Ishikawa (cell line): ENCODE results near the gene APBB2.

Experiments
- CEBPB ChIP-seq: IDR thresholded peaks from 2 replicates; pipeline ENCODE4 v1.6.1; 2012
- CREB1 ChIP-seq: IDR thresholded peaks from 2 replicates; pipeline ENCODE4 v1.6.1; 2012; ENCODE audit warnings: low read depth
- EGR1 ChIP-seq: IDR thresholded peaks from 2 replicates; pipeline ENCODE4 v1.6.1; 2012
- EP300 ChIP-seq: IDR thresholded peaks from 2 replicates; pipeline ENCODE4 v1.6.1; 2012; ENCODE audit warnings: borderline replicate concordance
- FOXM1 ChIP-seq: IDR thresholded peaks from 2 replicates; pipeline ENCODE4 v1.6.1; 2012; ENCODE audit warnings: low read depth, borderline replicate concordance
- NFIC ChIP-seq: IDR thresholded peaks from 2 replicates; pipeline ENCODE4 v1.6.1; 2012
- RAD21 ChIP-seq: IDR thresholded peaks from 2 replicates; pipeline ENCODE4 v1.6.1; 2012; ENCODE audit warnings: low read depth
- REST ChIP-seq: IDR thresholded peaks from 2 replicates; pipeline ENCODE4 v1.6.1; 2012; ENCODE audit warnings: low read depth, mild to moderate bottlenecking
- TAF1 ChIP-seq: IDR thresholded peaks from 2 replicates; pipeline ENCODE4 v1.6.1; 2012; ENCODE audit warnings: low read depth, mild to moderate bottlenecking
- TCF12 ChIP-seq: IDR thresholded peaks from 2 replicates; pipeline ENCODE4 v1.6.1; 2012; ENCODE audit warnings: low read depth
- TEAD4 ChIP-seq: IDR thresholded peaks from 2 replicates; pipeline ENCODE4 v1.6.1; 2012
- YY1 ChIP-seq: IDR thresholded peaks from 2 replicates; pipeline ENCODE4 v1.6.1; 2012; ENCODE audit warnings: low read depth
- ZBTB7A ChIP-seq: IDR thresholded peaks from 2 replicates; pipeline ENCODE4 v1.6.1; 2012; ENCODE audit warnings: low read depth
- TF ChIP-seq, protein P1 (sequence below): IDR thresholded peaks from 2 replicates; pipeline ENCODE4 v1.6.1; 2012
- TF ChIP-seq, protein P2 (sequence below): IDR thresholded peaks from 2 replicates; pipeline ENCODE4 v1.6.1; 2012

Gene APBB2

GRCh38 chr4:40871695-40872250, 342.6 kb downstream of the APBB2 start:
- TF ChIP-seq REST (no peak), ZBTB7A (no peak), TCF12 (no peak), CREB1 (no peak), YY1 (no peak), RAD21 (no peak), TEAD4 (no peak), NFIC (no peak), EP300 (no peak), EGR1 (no peak), FOXM1 (no peak), CEBPB (no peak), TAF1 (no peak)
- TF ChIP-seq, protein P1, sequence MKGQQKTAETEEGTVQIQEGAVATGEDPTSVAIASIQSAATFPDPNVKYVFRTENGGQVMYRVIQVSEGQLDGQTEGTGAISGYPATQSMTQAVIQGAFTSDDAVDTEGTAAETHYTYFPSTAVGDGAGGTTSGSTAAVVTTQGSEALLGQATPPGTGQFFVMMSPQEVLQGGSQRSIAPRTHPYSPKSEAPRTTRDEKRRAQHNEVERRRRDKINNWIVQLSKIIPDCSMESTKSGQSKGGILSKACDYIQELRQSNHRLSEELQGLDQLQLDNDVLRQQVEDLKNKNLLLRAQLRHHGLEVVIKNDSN, result no peak
- TF ChIP-seq, protein P2, sequence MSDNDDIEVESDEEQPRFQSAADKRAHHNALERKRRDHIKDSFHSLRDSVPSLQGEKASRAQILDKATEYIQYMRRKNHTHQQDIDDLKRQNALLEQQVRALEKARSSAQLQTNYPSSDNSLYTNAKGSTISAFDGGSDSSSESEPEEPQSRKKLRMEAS, result no peak

DNA sequence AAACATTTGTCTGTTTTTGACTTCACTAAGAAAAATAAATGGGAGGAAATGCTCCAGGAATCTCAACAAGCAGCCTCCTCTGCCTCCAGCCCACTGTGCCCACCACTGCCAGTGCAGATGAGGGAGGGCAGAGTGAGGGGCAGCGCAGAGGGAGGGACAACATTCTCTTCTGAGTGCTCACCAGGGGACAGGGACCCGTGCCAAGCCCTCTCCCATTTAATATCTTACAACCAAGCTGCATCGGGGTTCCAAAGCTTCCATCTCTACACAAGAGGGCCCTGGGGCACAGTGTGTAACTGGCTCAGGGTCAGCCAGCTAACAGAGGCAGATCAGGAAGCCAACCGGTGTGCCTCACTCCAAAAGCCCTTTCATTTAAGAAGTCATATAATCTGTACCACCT, 344.2 kb downstream of the APBB2 start:
- TF ChIP-seq EP300, result no peak
- no peak for TF ChIP-seq NFIC
- TF ChIP-seq, protein P1, result no peak
- TF ChIP-seq FOXM1, result no peak
- no peak for TF ChIP-seq CREB1
- no peak for TF ChIP-seq RAD21
- no peak for TF ChIP-seq CEBPB
- no peak for TF ChIP-seq REST
- no peak for TF ChIP-seq TAF1
- no peak for TF ChIP-seq EGR1

GRCh38 chr4:40865696-40866095, 348.6 kb downstream of the APBB2 start:
- TF ChIP-seq ZBTB7A (no peak), FOXM1 (no peak), NFIC (no peak), TEAD4 (no peak), CREB1 (no peak), EP300 (no peak), TCF12 (no peak), EGR1 (no peak), RAD21 (no peak), TAF1 (no peak)
- TF ChIP-seq, protein P2, result no peak
- TF ChIP-seq, protein P1, result no peak

DNA sequence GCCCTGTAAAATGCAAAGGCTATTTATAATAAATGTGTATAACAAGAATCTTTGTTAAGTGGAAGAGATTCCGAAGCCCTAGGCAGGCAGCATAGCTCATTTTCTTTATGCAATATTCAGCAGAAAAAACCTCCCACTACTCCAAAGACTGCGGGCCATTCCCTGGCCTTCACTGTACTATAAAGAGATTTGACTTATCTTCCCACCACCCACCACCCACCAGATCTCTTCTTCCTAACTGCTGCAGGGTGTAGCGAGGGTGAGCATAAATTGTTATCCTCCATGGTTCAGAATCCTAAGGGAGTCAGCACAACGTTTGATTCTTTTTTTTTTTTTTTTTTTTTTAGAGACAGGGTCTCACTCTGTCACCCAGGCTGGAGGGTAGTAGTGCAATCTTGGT, 349.8 kb downstream of the APBB2 start:
- no peak for TF ChIP-seq TCF12
- no peak for TF ChIP-seq FOXM1
- no peak for TF ChIP-seq TAF1
- TF ChIP-seq, protein P2, result no peak
- TF ChIP-seq ZBTB7A, result no peak
- TF ChIP-seq RAD21, result no peak
- TF ChIP-seq REST, result no peak
- TF ChIP-seq CEBPB, result no peak
- no peak for TF ChIP-seq CREB1
- no peak for TF ChIP-seq EP300
- TF ChIP-seq EGR1, result no peak
- no peak for TF ChIP-seq NFIC
